IPS DF 6.9 (cell line): ENCODE results near the gene UTS2B.

Experiments
- DNase-seq: peaks from one replicate; pipeline ENCODE4 v3.0.0-alpha.2; 2013; ENCODE audit warnings: low read depth, low spot score
- H3K27ac ChIP-seq: one replicate; pipeline ENCODE4 v1.5.1; 2013; ENCODE audit warnings: low read length, control low read depth
- H3K27me3 ChIP-seq: 2 replicates; pipeline ENCODE4 v1.6.1; 2013; ENCODE audit warnings: mild to moderate bottlenecking, low read length; ENCODE audit not compliant: control insufficient read depth, insufficient read depth
- H3K36me3 ChIP-seq: 2 replicates; pipeline ENCODE4 v1.6.1; 2013; ENCODE audit warnings: low read length; ENCODE audit not compliant: control insufficient read depth, insufficient read depth
- H3K4me1 ChIP-seq: 2 replicates; pipeline ENCODE4 v1.6.1; 2013; ENCODE audit warnings: low read length; ENCODE audit not compliant: control insufficient read depth, insufficient read depth
- H3K4me3 ChIP-seq: 2 replicates; pipeline ENCODE4 v1.5.1; 2013; ENCODE audit warnings: mild to moderate bottlenecking, low read length
- H3K9me3 ChIP-seq: 2 replicates; pipeline ENCODE4 v1.6.1; 2013; ENCODE audit warnings: low read length, inconsistent platforms; ENCODE audit not compliant: control insufficient read depth, insufficient read depth
- WGBS: extraction: QIAGEN DNeasy Blood & Tissue Kit; methylation state at CpG from one replicate; pipeline ENCODE4 v1.1.7; 2013; ENCODE audit warnings: mixed read lengths, missing lambda C conversion rate; ENCODE audit not compliant: insufficient read length, insufficient coverage; 5-methylcytosine and 5-hydroxymethylcytosine counted together

Gene UTS2B

DNA sequence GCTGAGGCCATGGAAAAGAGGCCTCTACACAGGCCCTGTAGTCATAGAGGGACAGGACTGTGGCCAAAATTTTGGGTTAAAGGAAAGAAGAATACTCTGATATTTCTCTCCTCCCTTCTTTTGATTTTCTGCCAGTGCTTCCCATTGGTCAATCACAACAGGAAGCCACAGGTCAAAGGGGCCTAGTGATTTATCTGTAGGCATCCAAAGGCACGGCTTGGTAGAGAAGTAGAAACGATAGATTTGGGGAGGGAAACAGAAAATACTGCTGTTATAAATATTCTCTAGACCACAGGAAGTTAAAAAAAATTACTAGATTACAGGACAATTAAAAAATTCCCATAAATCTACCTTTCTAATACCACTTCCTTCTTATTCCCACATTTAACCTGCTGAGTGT is 2.8 kb downstream of the UTS2B start:
- Histone ChIP-seq H3K36me3 (no peaks in the 10 kb centered on the region), H3K4me1 (no peaks in the 10 kb centered on the region; the same call in 1 of the 2 replicates), H3K27me3 (peaks cover 8% of the 10 kb centered on the region; the same call in 1 of the 2 replicates), H3K9me3 (no peaks in the 10 kb centered on the region), H3K27ac (no peak overlapping the region), H3K4me3 (no peak overlapping the region)
- WGBS: no CpG with 5 or more reads among the region's 2 CpGs
- DNase-seq: no peak

DNA sequence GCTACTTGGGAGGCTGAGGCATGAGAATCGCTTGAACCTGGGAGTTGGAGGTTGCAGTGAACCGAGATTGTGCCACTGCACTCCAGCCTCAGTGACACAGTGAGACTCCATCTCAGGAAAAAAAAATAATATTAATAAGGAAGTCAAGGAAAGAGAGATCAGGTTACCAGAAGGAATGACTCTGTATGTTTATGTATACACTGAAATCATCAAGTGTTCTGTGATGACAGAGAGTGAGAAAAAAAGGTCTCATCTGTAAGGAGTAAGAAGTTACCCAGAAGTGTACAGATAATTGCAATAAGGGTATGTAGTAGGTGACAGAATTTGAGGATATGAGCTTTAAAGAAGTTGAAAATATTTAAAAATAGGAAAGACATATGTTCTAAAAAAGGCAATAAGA is 5.4 kb downstream of the UTS2B start:
- no peak overlapping the region for H3K27ac ChIP-seq
- WGBS: no CpG with 5 or more reads among the region's 2 CpGs

GRCh38 chr3:191321019-191321767 is 9.1 kb downstream of the UTS2B start:
- Histone ChIP-seq H3K27ac (no peak overlapping the region), H3K36me3 (no peaks in the 10 kb centered on the region), H3K4me3 (no peak overlapping the region), H3K27me3 (no peaks in the 10 kb centered on the region), H3K4me1 (no peaks in the 10 kb centered on the region), H3K9me3 (no peaks in the 10 kb centered on the region)
- no CpG with 5 or more reads among the region's 4 CpGs for WGBS
- DNase-seq: no peak

More for the DNA sequence above, 5.4 kb downstream of the UTS2B start:
- no peaks in the 10 kb centered on the region for H3K9me3 ChIP-seq
- H3K36me3 ChIP-seq: no peaks in the 10 kb centered on the region
- DNase-seq: no peak
- no peak overlapping the region for H3K4me3 ChIP-seq
- H3K27me3 ChIP-seq: peaks cover 8% of the 10 kb centered on the region; the same call in 1 of the 2 replicates
- no peaks in the 10 kb centered on the region; the same call in 1 of the 2 replicates for H3K4me1 ChIP-seq

DNA sequence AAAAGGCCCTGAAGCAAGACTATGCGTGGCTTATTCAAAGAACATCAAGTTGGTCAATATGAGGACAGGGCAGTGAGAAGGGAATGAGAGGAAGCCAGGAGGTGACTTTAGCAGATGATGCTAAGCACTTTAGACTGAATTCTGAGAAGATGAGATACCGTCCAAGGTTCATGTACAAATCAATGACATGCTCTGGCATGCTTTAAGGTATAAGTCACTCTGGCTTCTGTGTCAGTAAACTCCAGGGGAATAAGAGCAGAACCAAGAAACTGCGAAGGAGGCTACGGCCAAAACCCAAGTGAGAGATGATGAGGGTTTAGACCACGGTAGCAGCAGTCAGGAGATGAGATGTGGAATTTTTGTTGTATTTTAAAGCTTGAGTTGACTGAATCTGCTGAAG is 10.0 kb downstream of the UTS2B start:
- Histone ChIP-seq H3K27ac (no peak overlapping the region), H3K9me3 (no peaks in the 10 kb centered on the region), H3K4me3 (no peak overlapping the region), H3K4me1 (no peaks in the 10 kb centered on the region), H3K27me3 (no peaks in the 10 kb centered on the region), H3K36me3 (no peaks in the 10 kb centered on the region)
- WGBS: no CpG with 5 or more reads among the region's 5 CpGs
- DNase-seq: no peak

DNA sequence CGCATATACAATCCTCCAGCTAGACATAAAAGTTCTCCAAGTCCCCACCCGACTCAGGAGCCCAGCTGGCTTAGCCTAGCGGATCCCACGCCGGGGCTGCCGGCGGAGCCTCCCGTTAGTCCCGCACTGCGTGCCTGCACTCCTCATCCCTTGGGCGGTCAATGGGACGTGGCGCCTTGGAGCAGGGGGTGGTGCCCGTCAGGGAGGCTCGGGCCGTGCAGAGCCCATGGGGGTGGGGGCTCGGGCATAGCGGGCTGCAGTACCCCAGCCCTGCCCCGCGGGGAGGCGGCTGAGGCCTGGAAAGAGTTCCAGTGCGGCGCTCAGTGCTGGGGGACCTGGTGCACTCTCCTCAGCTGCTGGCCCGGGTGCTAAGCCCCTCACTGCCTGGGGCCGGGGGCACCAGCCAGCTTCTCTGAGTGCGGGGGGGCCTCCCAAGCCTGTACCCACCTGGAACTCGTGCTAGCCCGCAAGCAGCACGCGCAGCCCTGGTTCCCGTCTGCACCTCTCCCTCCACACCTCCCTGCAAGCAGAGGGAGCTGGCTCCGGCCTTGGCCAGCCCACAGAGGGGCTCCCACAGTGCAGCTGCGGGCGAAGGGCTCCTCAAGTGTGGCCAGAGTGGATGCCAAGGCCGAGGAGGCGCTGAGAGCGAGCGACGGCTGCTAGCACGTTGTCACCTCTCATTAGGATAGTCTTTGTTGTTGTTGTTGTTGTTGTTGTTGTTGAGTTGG is 13.3 kb downstream of the UTS2B start:
- no peak for DNase-seq
- no CpG with 5 or more reads among the region's 40 CpGs for WGBS
- H3K4me1 ChIP-seq: no peaks in the 10 kb centered on the region
- no peaks in the 10 kb centered on the region for H3K27me3 ChIP-seq
- no peaks in the 10 kb centered on the region for H3K36me3 ChIP-seq
- H3K4me3 ChIP-seq: no peak overlapping the region
- no peak overlapping the region for H3K27ac ChIP-seq
- H3K9me3 ChIP-seq: no peaks in the 10 kb centered on the region

- Histone ChIP-seq H3K27ac (no peak overlapping the region), H3K36me3 (no peaks in the 10 kb centered on the region), H3K4me3 (no peak overlapping the region), H3K4me1 (no peaks in the 10 kb centered on the region), H3K9me3 (no peaks in the 10 kb centered on the region), H3K27me3 (no peaks in the 10 kb centered on the region)
- WGBS: no CpG with 5 or more reads among the region's 5 CpGs
- DNase-seq: no peak
Measured at GRCh38 chr3:191314109-191314728, 16.1 kb downstream of the UTS2B start.

DNA sequence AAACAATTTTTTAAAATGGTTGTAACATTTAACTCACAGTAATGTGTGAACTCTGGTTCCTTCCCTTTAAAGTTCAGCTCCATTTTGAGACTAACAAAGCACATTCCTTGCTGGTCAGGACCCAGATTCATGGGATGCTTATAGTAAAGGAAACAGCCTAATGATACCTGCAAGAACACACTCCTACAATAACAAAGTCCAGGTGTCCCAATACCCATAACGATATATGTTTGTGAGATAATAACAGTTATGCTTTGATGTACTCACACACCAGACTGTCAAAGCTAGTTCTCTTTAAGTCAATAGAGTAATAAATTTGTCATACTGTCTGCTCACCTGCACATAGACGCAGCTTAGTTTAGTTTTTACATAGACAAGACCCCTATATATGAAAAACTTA is 17.0 kb downstream of the UTS2B start:
- no peak overlapping the region for H3K27ac ChIP-seq
- WGBS: no CpG with 5 or more reads among the region's 2 CpGs
- H3K4me1 ChIP-seq: no peaks in the 10 kb centered on the region
- no peaks in the 10 kb centered on the region for H3K36me3 ChIP-seq
- H3K9me3 ChIP-seq: no peaks in the 10 kb centered on the region
- no peaks in the 10 kb centered on the region for H3K27me3 ChIP-seq
- DNase-seq: no peak
- H3K4me3 ChIP-seq: no peak overlapping the region

DNA sequence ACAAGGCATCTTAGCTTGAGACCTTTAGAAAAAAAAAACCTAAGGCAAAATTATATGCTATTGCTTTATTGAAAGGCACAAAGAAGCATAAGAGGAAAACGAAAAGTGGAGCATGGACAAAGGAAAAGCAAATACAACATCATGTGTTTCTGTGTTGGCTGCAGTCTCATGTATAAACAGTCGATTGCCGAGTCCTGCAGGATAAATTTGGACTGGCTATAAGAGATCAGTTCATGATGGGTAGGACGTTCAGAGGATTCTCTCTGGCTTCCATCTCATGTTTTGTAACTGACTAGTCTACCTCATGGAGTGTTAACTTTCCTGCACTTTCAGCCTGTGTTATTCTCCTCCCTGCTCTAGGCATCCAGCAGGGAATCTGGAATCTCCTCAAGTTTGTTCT is 23.0 kb downstream of the UTS2B start:
- WGBS: no CpG with 5 or more reads among the region's 4 CpGs

DNA sequence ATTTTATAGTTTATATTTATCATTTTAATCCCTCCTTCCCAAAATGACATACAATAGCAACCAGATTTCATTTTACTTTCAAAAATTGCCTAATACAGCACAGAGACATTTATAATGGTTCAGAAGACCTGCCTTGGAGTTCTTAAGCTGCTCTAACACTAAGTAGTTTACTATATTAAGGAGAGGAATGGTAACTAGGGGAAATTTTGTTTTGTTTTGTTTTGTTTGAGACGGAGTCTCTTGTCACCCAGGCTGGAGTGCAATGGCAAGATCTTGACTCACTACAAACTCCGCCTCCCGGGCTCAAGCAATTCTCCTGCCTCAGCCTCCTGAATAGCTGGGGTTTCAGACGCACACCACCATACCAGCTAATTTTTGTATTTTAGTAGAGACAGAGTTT is 23.9 kb downstream of the UTS2B start:
- no peaks in the 10 kb centered on the region for H3K9me3 ChIP-seq
- no peaks in the 10 kb centered on the region for H3K36me3 ChIP-seq
- H3K4me3 ChIP-seq: no peak overlapping the region
- no peak overlapping the region for H3K27ac ChIP-seq
- no peak for DNase-seq
- no peaks in the 10 kb centered on the region for H3K4me1 ChIP-seq
- no CpG with 5 or more reads among the region's 4 CpGs for WGBS
- H3K27me3 ChIP-seq: no peaks in the 10 kb centered on the region

More for the DNA sequence above, 23.0 kb downstream of the UTS2B start:
- H3K36me3 ChIP-seq: no peaks in the 10 kb centered on the region
- no peak for DNase-seq
- no peak overlapping the region for H3K27ac ChIP-seq
- no peaks in the 10 kb centered on the region for H3K4me1 ChIP-seq
- H3K9me3 ChIP-seq: no peaks in the 10 kb centered on the region
- H3K4me3 ChIP-seq: no peak overlapping the region
- H3K27me3 ChIP-seq: no peaks in the 10 kb centered on the region

- Histone ChIP-seq H3K27me3 (no peaks in the 10 kb centered on the region), H3K4me1 (no peaks in the 10 kb centered on the region), H3K27ac (no peak overlapping the region), H3K4me3 (no peak overlapping the region), H3K9me3 (no peaks in the 10 kb centered on the region), H3K36me3 (no peaks in the 10 kb centered on the region)
- DNase-seq: no peak
- no CpG with 5 or more reads among the region's 3 CpGs for whole genome bisulfite sequencing
Measured at GRCh38 chr3:191303596-191303995, 26.7 kb downstream of the UTS2B start.
